ENCODE data around the gene ZNF653. TPM values are rescaled to one million over a fixed set of nuclear protein-coding genes. Genes with fewer than 3 reads are reported as not detected.
A peak's percentile ranks its signal among the peaks of the same experiment; 100 is the strongest.

ZNF653 gene
- polyA plus RNA-seq, 1 of the 3 experiments (the other 2 are of a cell fraction), result 14.7 TPM

DNA sequence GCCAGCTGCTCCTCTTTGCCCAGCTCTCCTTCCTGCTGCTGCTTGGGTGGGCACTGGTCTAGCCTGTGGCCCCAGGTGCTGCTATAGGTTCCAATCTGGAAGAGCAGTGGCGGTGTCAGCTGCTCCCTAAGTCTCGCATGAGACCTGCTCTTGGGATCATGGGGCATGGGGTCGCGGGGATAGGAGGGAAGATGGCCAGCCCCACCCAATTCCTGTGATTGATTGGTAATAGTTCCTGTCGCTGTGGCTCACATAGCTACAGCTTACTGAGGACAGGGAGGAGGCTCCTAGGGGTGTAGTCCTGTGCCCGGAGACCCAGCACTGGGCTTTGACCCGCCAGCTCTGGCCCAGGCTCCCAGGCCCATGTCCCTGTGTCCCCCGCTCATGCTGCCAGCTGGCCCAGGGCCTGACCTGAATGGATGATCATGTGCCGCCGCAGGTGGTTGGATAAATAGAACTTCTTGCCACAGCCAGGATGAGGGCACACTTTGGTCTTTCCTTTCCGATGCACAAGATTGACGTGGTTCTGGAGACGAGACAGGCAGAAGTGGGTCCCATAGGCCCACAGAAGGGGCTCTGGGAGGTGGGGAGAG, 20.3 kb downstream of the ZNF653 start:
- H3K27me3 ChIP-seq (ENCODE audit: insufficient read depth), result peaks cover 12% of the 10 kb centered on the region; the same call in 1 of the 2 replicates
- H3K9me2 ChIP-seq, result no peaks in the 10 kb centered on the region
- H2AFZ ChIP-seq (ENCODE audit: low read depth), result no peak overlapping the region
- H3K27ac ChIP-seq (ENCODE audit: low read depth in 2 of 2, low read length in 1 of 2), result no peak overlapping the region
- H3K4me2 ChIP-seq, result no peak overlapping the region
- ChIA-PET CTCF (interaction anchor here (0.8 to 1.8 kb wide), 5 partner anchors 11 to 192 kb away, joined by 3 to 11 read pairs (median 3); no protein-coding TSS in a partner anchor), POLR2A (interaction anchor here (1.2 kb wide), 1 partner anchor 111 kb away, joined by 3 read pairs; the partner anchor contains the start of gene SWSAP1)
- no peaks in the 10 kb centered on the region for H3K79me2 ChIP-seq (ENCODE audit: insufficient read depth)
- no peaks in the 10 kb centered on the region for H4K20me1 ChIP-seq (ENCODE audit: insufficient read depth)
- 98% methylated on average over 7 of the region's 13 CpGs for WGBS (ENCODE audit: low lambda C conversion rate)
- H3K36me3 ChIP-seq (replicated peaks in 1 of 2; ENCODE audit: control insufficient read depth in 1 of 2, insufficient read depth in 2 of 2, low read length in 1 of 2), result no peaks in the 10 kb centered on the region
- H3F3A ChIP-seq (replicated peaks; ENCODE audit: insufficient read depth), result no peaks in the 10 kb centered on the region
- H3K4me3 ChIP-seq (ENCODE audit: low read depth in 2 of 2, low read length in 1 of 2), result no peak overlapping the region
- peak; percentile 20 for DNase-seq
- no peak overlapping the region for H3K9ac ChIP-seq
- H3K4me1 ChIP-seq (ENCODE audit: control insufficient read depth in 1 of 2, insufficient read depth in 2 of 2, low read depth in 1 of 2, low read length in 1 of 2), result peaks cover 0 to 7% of the 10 kb centered on the region in 2 experiments; a peak in 1 of 4 replicates
- TF ChIP-seq, protein P1, sequence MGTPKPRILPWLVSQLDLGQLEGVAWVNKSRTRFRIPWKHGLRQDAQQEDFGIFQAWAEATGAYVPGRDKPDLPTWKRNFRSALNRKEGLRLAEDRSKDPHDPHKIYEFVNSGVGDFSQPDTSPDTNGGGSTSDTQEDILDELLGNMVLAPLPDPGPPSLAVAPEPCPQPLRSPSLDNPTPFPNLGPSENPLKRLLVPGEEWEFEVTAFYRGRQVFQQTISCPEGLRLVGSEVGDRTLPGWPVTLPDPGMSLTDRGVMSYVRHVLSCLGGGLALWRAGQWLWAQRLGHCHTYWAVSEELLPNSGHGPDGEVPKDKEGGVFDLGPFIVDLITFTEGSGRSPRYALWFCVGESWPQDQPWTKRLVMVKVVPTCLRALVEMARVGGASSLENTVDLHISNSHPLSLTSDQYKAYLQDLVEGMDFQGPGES (IDR thresholded peaks at IDR 0.05; ENCODE audit: low read depth, low read length), result no peak
- TF ChIP-seq, protein P2, sequence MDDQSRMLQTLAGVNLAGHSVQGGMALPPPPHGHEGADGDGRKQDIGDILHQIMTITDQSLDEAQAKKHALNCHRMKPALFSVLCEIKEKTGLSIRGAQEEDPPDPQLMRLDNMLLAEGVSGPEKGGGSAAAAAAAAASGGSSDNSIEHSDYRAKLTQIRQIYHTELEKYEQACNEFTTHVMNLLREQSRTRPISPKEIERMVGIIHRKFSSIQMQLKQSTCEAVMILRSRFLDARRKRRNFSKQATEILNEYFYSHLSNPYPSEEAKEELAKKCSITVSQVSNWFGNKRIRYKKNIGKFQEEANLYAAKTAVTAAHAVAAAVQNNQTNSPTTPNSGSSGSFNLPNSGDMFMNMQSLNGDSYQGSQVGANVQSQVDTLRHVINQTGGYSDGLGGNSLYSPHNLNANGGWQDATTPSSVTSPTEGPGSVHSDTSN (IDR thresholded peaks at IDR 0.05), result no peak
- TF ChIP-seq, protein P3, sequence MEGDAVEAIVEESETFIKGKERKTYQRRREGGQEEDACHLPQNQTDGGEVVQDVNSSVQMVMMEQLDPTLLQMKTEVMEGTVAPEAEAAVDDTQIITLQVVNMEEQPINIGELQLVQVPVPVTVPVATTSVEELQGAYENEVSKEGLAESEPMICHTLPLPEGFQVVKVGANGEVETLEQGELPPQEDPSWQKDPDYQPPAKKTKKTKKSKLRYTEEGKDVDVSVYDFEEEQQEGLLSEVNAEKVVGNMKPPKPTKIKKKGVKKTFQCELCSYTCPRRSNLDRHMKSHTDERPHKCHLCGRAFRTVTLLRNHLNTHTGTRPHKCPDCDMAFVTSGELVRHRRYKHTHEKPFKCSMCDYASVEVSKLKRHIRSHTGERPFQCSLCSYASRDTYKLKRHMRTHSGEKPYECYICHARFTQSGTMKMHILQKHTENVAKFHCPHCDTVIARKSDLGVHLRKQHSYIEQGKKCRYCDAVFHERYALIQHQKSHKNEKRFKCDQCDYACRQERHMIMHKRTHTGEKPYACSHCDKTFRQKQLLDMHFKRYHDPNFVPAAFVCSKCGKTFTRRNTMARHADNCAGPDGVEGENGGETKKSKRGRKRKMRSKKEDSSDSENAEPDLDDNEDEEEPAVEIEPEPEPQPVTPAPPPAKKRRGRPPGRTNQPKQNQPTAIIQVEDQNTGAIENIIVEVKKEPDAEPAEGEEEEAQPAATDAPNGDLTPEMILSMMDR (IDR thresholded peaks at IDR 0.05), result no peak
- TF ChIP-seq EZH2phosphoT487 (IDR thresholded peaks at IDR 0.05; ENCODE audit: borderline replicate concordance, low read depth) (no peak), MEF2A (IDR thresholded peaks at IDR 0.05; ENCODE audit: borderline replicate concordance, low read depth) (no peak), USF1 (IDR thresholded peaks at IDR 0.05; ENCODE audit: borderline replicate concordance, low read depth) (no peak), FOSL2 (IDR thresholded peaks at IDR 0.05; ENCODE audit: borderline replicate concordance, low read depth) (no peak), JUND (IDR thresholded peaks at IDR 0.05) (no peak), FOXJ3 (CRISPR knock-in tag; IDR thresholded peaks at IDR 0.05) (no peak), ELF1 (IDR thresholded peaks at IDR 0.05) (no peak), NRF1 (IDR thresholded peaks at IDR 0.05; ENCODE audit: low read depth, low read length) (no peak), RXRA (IDR thresholded peaks at IDR 0.05; ENCODE audit: borderline replicate concordance, low read depth) (no peak), SIN3A (IDR thresholded peaks at IDR 0.05; ENCODE audit: borderline replicate concordance, low read depth, low read length) (no peak), NFIC (IDR thresholded peaks at IDR 0.05; ENCODE audit: borderline replicate concordance) (no peak), TAF1 (IDR thresholded peaks at IDR 0.05; ENCODE audit: borderline replicate concordance, low read depth, low read length) (no peak)
- H3K9me3 ChIP-seq, result no peaks in the 10 kb centered on the region
